NCI-H748 (cell line): ENCODE results near the gene STX19.

Experiments used
- DNase-seq: peaks from one replicate; lab custom pipeline; 2025; ENCODE audit not compliant: unreplicated experiment; lab: John Stamatoyannopoulos, UW

Gene STX19

GRCh38 chr3:94036909-94037507 lies 8.6 kb upstream of the STX19 start:
- peak; percentile 17 for DNase-seq

GRCh38 chr3:94026623-94027022 lies 1.8 kb downstream of the STX19 start:
- DNase-seq, result no peak

- no peak for DNase-seq
These were observed 4.0 kb downstream of the STX19 start for GRCh38 chr3:94024385-94024784.

GRCh38 chr3:94020293-94020692 lies 8.1 kb downstream of the STX19 start:
- DNase-seq, result no peak

GRCh38 chr3:94019659-94020058 lies 8.7 kb downstream of the STX19 start:
- no peak for DNase-seq

- no peak for DNase-seq
These were observed 13.4 kb downstream of the STX19 start for GRCh38 chr3:94015025-94015424.

- no peak for DNase-seq
These were observed 16.2 kb downstream of the STX19 start for GRCh38 chr3:94012185-94012584.

GRCh38 chr3:94011233-94011711 lies 17.1 kb downstream of the STX19 start:
- DNase-seq, result no peak

- peak; percentile 70 for DNase-seq
These were observed 18.8 kb downstream of the STX19 start for GRCh38 chr3:94009608-94010007.

GRCh38 chr3:94008253-94008652 lies 20.1 kb downstream of the STX19 start:
- DNase-seq, result no peak

GRCh38 chr3:94004301-94004910 lies 24.0 kb downstream of the STX19 start:
- DNase-seq, result peak; percentile 51

- DNase-seq, result no peak
These were observed 26.4 kb downstream of the STX19 start for GRCh38 chr3:94001827-94002495.

GRCh38 chr3:94001191-94001590 lies 27.2 kb downstream of the STX19 start:
- DNase-seq, result no peak

- no peak for DNase-seq
These were observed 34.3 kb downstream of the STX19 start for GRCh38 chr3:93994056-93994455.

GRCh38 chr3:93992207-93992606 lies 36.2 kb downstream of the STX19 start:
- no peak for DNase-seq

- DNase-seq, result no peak
These were observed 36.8 kb downstream of the STX19 start for GRCh38 chr3:93991631-93992030.

- DNase-seq, result no peak
These were observed 39.2 kb downstream of the STX19 start for GRCh38 chr3:93989241-93989640.

GRCh38 chr3:93988764-93989163 lies 39.6 kb downstream of the STX19 start:
- DNase-seq, result no peak

- DNase-seq, result no peak
These were observed 40.1 kb downstream of the STX19 start for GRCh38 chr3:93988283-93988682.

- DNase-seq, result no peak
These were observed 43.8 kb downstream of the STX19 start for GRCh38 chr3:93984618-93985017.

- no peak for DNase-seq
These were observed 45.0 kb downstream of the STX19 start for GRCh38 chr3:93983408-93983807.

- DNase-seq, result no peak
These were observed 46.7 kb downstream of the STX19 start for GRCh38 chr3:93981649-93982048.
